HG03039 (cell line): ENCODE measurements around the gene TIAL1.

Experiments used
- ATAC-seq: cut with Tn5 transposase; IDR thresholded peaks from one replicate; pipeline ENCODE4 v1.9.1; 2021; ENCODE audit warnings: mild to moderate bottlenecking, moderate library complexity; ENCODE audit not compliant: unreplicated experiment

Gene TIAL1

GRCh38 chr10:119550827-119551226, 45.9 kb downstream of the TIAL1 start:
- ATAC-seq: no peak

- ATAC-seq: no peak
Observed at GRCh38 chr10:119549247-119549999, 47.3 kb downstream of the TIAL1 start.

GRCh38 chr10:119546009-119546408, 50.8 kb downstream of the TIAL1 start:
- ATAC-seq: no peak

GRCh38 chr10:119545310-119545709, 51.5 kb downstream of the TIAL1 start:
- ATAC-seq: no peak

- no peak for ATAC-seq
Observed at GRCh38 chr10:119543814-119544642, 52.7 kb downstream of the TIAL1 start.

GRCh38 chr10:119542988-119543813, 53.6 kb downstream of the TIAL1 start:
- peak; percentile 35 for ATAC-seq

GRCh38 chr10:119542357-119542987, 54.3 kb downstream of the TIAL1 start, which contains the start of gene RGS10:
TSS of gene RGS10 (minus strand) at chr10:119542719. CDS start at chr10:119542638, 81 bp downstream.
- peak; percentile 71 for ATAC-seq

GRCh38 chr10:119541459-119542356, 55.1 kb downstream of the TIAL1 start:
- ATAC-seq: peak; percentile 14

GRCh38 chr10:119541046-119541445, 55.7 kb downstream of the TIAL1 start:
- ATAC-seq: no peak

- no peak for ATAC-seq
Observed at GRCh38 chr10:119540038-119540437, 56.7 kb downstream of the TIAL1 start.

- ATAC-seq: no peak
Observed at GRCh38 chr10:119539359-119539825, 57.4 kb downstream of the TIAL1 start.

- ATAC-seq: no peak
Observed at GRCh38 chr10:119538632-119539358, 58.0 kb downstream of the TIAL1 start.

GRCh38 chr10:119537953-119538630, 58.7 kb downstream of the TIAL1 start:
- no peak for ATAC-seq

- ATAC-seq: no peak
Observed at GRCh38 chr10:119536508-119537025, 60.2 kb downstream of the TIAL1 start.

- ATAC-seq: no peak
Observed at GRCh38 chr10:119535837-119536507, 60.8 kb downstream of the TIAL1 start.

- ATAC-seq: no peak
Observed at GRCh38 chr10:119535305-119535704, 61.5 kb downstream of the TIAL1 start.

GRCh38 chr10:119533473-119533872, 63.3 kb downstream of the TIAL1 start:
- no peak for ATAC-seq
